Lower lobe of right lung (tissue), 2 donors: ENCODE data around the gene DCC. TPM values are rescaled to one million over a fixed set of nuclear protein-coding genes. Genes with fewer than 3 reads are reported as not detected.

ENCODE experiments used
- ATAC-seq, 2 donors: fragments of 200-7000 bp; cut with Tn5 transposase; one replicate each; pipeline ENCODE4 v1.9.1; 2020 to 2022; ENCODE audit warnings: mild to moderate bottlenecking in 2 of 2, moderate library complexity in 2 of 2
- DNase-seq: peaks from one replicate; pipeline ENCODE4 v3.0.0-alpha.2; 2020
- H3K27ac ChIP-seq: fragments of 200-600 bp; one replicate; pipeline ENCODE4 v1.8.0; 2022
- H3K27me3 ChIP-seq: fragments of 200-600 bp; one replicate; pipeline ENCODE4 v1.8.0; 2022; ENCODE audit warnings: low read depth
- H3K36me3 ChIP-seq: fragments of 200-600 bp; one replicate; pipeline ENCODE4 v1.8.0; 2022; ENCODE audit warnings: mild to moderate bottlenecking
- H3K4me1 ChIP-seq: fragments of 200-600 bp; one replicate; pipeline ENCODE4 v1.8.0; 2022
- H3K4me3 ChIP-seq: fragments of 200-600 bp; one replicate; pipeline ENCODE4 v1.8.0; 2022; ENCODE audit warnings: mild to moderate bottlenecking
- H3K9me3 ChIP-seq: fragments of 200-600 bp; one replicate; pipeline ENCODE4 v1.8.0; 2022
- intact Hi-C: fragments of 100-400 bp; cut with DNase I; formaldehyde crosslinking; loops from one replicate; pipeline ENCODE4 v1.11.0; 2022
- total RNA-seq: library from RNA; stranded (reverse); fragmentation: NEBNext Ultra II Directional; extraction: Animal tissue kit (Norgen Biotek cat#: 25700); gene quantifications from one replicate; pipeline ENCODE4 v1.2.1, GENCODE V29; 2021
- TF ChIP-seq, protein P1 (sequence below): fragments of 200-600 bp; IDR thresholded peaks from one replicate; pipeline ENCODE4 v1.8.0; 2022; ENCODE audit warnings: antibody characterized with exemption, mild to moderate bottlenecking
- donor health status: DM: no; HTN: yes; CAD: no; lungs with severe emphysema.

Gene DCC
- total RNA-seq, 1 donor from 2014 or later = 4.5 TPM

GRCh38 chr18:52869942-52870907 lies 530.2 kb downstream of the DCC start:
- H3K9me3 ChIP-seq = no peaks in the 10 kb centered on the region
- no peak overlapping the region for H3K4me3 ChIP-seq
- intact Hi-C loops = no loop called here
- no peaks in the 10 kb centered on the region for H3K27me3 ChIP-seq
- ATAC-seq = peak; percentile 9 to 41
- TF ChIP-seq, protein P1, sequence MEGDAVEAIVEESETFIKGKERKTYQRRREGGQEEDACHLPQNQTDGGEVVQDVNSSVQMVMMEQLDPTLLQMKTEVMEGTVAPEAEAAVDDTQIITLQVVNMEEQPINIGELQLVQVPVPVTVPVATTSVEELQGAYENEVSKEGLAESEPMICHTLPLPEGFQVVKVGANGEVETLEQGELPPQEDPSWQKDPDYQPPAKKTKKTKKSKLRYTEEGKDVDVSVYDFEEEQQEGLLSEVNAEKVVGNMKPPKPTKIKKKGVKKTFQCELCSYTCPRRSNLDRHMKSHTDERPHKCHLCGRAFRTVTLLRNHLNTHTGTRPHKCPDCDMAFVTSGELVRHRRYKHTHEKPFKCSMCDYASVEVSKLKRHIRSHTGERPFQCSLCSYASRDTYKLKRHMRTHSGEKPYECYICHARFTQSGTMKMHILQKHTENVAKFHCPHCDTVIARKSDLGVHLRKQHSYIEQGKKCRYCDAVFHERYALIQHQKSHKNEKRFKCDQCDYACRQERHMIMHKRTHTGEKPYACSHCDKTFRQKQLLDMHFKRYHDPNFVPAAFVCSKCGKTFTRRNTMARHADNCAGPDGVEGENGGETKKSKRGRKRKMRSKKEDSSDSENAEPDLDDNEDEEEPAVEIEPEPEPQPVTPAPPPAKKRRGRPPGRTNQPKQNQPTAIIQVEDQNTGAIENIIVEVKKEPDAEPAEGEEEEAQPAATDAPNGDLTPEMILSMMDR = no peak
- no peak overlapping the region for H3K27ac ChIP-seq
- H3K36me3 ChIP-seq = no peaks in the 10 kb centered on the region
- DNase-seq = no peak
- H3K4me1 ChIP-seq = no peaks in the 10 kb centered on the region

GRCh38 chr18:52874774-52875173 lies 534.8 kb downstream of the DCC start:
- Histone ChIP-seq H3K27me3 (no peaks in the 10 kb centered on the region), H3K36me3 (no peaks in the 10 kb centered on the region), H3K27ac (no peak overlapping the region), H3K9me3 (no peaks in the 10 kb centered on the region), H3K4me3 (no peak overlapping the region), H3K4me1 (no peaks in the 10 kb centered on the region)
- DNase-seq = no peak
- TF ChIP-seq, protein P1 = no peak
- intact Hi-C loops = no loop called here
- no peak for ATAC-seq

- Histone ChIP-seq H3K9me3 (peaks cover 8% of the 10 kb centered on the region), H3K27me3 (no peaks in the 10 kb centered on the region), H3K27ac (no peak overlapping the region), H3K4me1 (no peaks in the 10 kb centered on the region), H3K4me3 (no peak overlapping the region), H3K36me3 (no peaks in the 10 kb centered on the region)
- TF ChIP-seq, protein P1 = no peak
- DNase-seq (no peak), ATAC-seq (peak in 1 of 2 donors; percentile 35)
- intact Hi-C loops = no loop called here
These were observed 535.7 kb downstream of the DCC start for GRCh38 chr18:52875725-52876124.

DNA sequence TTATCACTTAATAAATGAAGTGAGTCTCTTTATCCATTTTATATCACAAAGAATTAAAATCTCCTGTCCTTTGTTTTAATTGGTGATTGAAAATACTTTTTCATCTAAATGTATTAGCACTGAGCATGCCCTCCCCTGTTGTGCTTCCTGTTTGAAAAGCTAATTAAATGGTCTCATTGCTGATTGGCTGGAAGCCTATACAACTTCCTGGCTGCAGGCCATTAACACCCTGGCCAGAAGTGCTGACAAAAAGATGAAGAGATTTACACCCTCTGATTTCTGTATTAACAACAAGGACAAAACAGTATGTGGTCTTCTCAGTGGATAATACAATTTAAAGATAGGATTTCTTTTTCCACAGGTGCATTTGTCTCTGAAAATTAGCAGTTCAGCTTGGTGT lies 548.0 kb downstream of the DCC start:
- intact Hi-C loops = no loop called here
- Histone ChIP-seq H3K4me3 (no peak overlapping the region), H3K36me3 (no peaks in the 10 kb centered on the region), H3K27me3 (no peaks in the 10 kb centered on the region), H3K9me3 (peaks cover 4% of the 10 kb centered on the region), H3K27ac (no peak overlapping the region), H3K4me1 (no peaks in the 10 kb centered on the region)
- DNase-seq (no peak), ATAC-seq (no peak)
- TF ChIP-seq, protein P1 = no peak

GRCh38 chr18:52894801-52895200 lies 554.8 kb downstream of the DCC start:
- no peaks in the 10 kb centered on the region for H3K4me1 ChIP-seq
- ATAC-seq = no peak
- no peaks in the 10 kb centered on the region for H3K27me3 ChIP-seq
- DNase-seq = no peak
- no peak overlapping the region for H3K27ac ChIP-seq
- no peak overlapping the region for H3K4me3 ChIP-seq
- H3K9me3 ChIP-seq = no peaks in the 10 kb centered on the region
- H3K36me3 ChIP-seq = no peaks in the 10 kb centered on the region
- TF ChIP-seq, protein P1 = no peak
- intact Hi-C loops = no loop called here
